Stimulated activated CD4-positive, alpha-beta T cell treated with anti-CD3 and anti-CD28 coated beads, Interleukin-15, amount 100 ng/mL, for 1 hour (primary cell): Measurements from ENCODE around the gene CPXM2.

Experiments
- DNase-seq, 2 donors: peaks; one replicate each; pipeline ENCODE4 v3.0.0-alpha.2; 2020; ENCODE audit warnings: low read depth in 1 of 2, low spot score in 1 of 2

CPXM2 gene

GRCh38 chr10:123891144-123892071 lies at the start of gene CPXM2:
Gene CPXM2, minus strand, starts transcription at chr10:123891807. Its CDS starts 148 bp downstream, at chr10:123891659.
- no peak for DNase-seq

- no peak for DNase-seq
These were observed 48.0 kb upstream of the CPXM2 start for GRCh38 chr10:123939591-123939990.

- DNase-seq, result no peak
These were observed 47.3 kb upstream of the CPXM2 start for GRCh38 chr10:123938890-123939289.

GRCh38 chr10:123936426-123936825 lies 44.8 kb upstream of the CPXM2 start:
- DNase-seq, result no peak

GRCh38 chr10:123935680-123936079 lies 44.1 kb upstream of the CPXM2 start:
- DNase-seq, result no peak

- DNase-seq, result no peak
These were observed 43.2 kb upstream of the CPXM2 start for GRCh38 chr10:123934846-123935245.

GRCh38 chr10:123930340-123931001 lies 38.9 kb upstream of the CPXM2 start:
- no peak for DNase-seq

- DNase-seq, result no peak
These were observed 38.2 kb upstream of the CPXM2 start for GRCh38 chr10:123929791-123930190.

GRCh38 chr10:123928427-123928826 lies 36.8 kb upstream of the CPXM2 start:
- DNase-seq, result no peak

- no peak for DNase-seq
These were observed 35.0 kb upstream of the CPXM2 start for GRCh38 chr10:123926401-123927264.

GRCh38 chr10:123922126-123922525 lies 30.5 kb upstream of the CPXM2 start:
- no peak for DNase-seq

- DNase-seq, result no peak
These were observed 25.2 kb upstream of the CPXM2 start for GRCh38 chr10:123916775-123917174.

GRCh38 chr10:123913688-123914268 lies 22.2 kb upstream of the CPXM2 start:
- no peak for DNase-seq

GRCh38 chr10:123912871-123913270 lies 21.3 kb upstream of the CPXM2 start:
- DNase-seq, result no peak

- no peak for DNase-seq
These were observed 20.9 kb upstream of the CPXM2 start for GRCh38 chr10:123912466-123912865.

GRCh38 chr10:123911866-123912265 lies 20.3 kb upstream of the CPXM2 start:
- no peak for DNase-seq

GRCh38 chr10:123909866-123910265 lies 18.3 kb upstream of the CPXM2 start:
- DNase-seq, result no peak

GRCh38 chr10:123909426-123909825 lies 17.8 kb upstream of the CPXM2 start:
- DNase-seq, result no peak

GRCh38 chr10:123908379-123908778 lies 16.8 kb upstream of the CPXM2 start:
- no peak for DNase-seq

- DNase-seq, result no peak
These were observed 15.5 kb upstream of the CPXM2 start for GRCh38 chr10:123906884-123907652.
